Left hindlimb (tissue), 1 donor: ENCODE data around the gene CFAP57.

Experiments
- DNase-seq: peaks from one replicate; pipeline ENCODE4 v3.0.0-alpha.2; 2018

CFAP57 gene

DNA sequence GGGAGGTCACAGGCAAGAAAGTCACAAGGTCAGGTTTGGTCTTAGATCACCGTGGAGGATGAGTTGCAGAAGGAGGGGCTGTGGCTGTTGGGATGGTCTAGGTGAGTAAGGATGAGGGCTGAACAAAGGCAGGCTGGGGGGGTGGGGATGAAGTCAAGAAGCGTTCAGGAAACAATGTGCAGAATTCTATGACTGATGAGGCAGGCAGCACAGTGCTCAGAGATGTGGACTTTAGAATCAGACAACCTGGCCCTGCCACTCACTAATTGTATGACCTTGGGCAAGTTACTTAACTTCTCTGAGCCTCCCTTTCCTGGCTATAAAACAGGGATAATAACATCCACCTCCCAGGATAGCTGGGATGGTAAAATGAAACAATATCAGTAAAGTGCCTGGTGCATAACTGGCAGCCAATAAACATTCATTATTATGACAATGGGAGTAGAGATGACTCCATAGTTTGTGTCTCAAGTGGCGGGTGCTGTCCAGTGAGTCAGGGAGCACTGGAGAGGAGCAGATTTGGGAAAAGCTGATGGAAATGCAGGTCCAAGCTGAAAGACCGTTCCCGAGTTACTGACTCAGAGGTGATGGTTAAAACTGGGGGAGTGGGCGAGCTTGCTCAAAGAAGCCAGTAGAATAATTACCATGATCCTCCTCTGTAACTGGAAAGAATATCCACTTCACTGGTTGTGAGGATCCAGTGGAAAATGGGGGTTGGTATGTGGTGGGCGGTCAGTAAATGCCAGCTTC, 130.8 kb downstream of the CFAP57 start:
- no peak for DNase-seq

DNA sequence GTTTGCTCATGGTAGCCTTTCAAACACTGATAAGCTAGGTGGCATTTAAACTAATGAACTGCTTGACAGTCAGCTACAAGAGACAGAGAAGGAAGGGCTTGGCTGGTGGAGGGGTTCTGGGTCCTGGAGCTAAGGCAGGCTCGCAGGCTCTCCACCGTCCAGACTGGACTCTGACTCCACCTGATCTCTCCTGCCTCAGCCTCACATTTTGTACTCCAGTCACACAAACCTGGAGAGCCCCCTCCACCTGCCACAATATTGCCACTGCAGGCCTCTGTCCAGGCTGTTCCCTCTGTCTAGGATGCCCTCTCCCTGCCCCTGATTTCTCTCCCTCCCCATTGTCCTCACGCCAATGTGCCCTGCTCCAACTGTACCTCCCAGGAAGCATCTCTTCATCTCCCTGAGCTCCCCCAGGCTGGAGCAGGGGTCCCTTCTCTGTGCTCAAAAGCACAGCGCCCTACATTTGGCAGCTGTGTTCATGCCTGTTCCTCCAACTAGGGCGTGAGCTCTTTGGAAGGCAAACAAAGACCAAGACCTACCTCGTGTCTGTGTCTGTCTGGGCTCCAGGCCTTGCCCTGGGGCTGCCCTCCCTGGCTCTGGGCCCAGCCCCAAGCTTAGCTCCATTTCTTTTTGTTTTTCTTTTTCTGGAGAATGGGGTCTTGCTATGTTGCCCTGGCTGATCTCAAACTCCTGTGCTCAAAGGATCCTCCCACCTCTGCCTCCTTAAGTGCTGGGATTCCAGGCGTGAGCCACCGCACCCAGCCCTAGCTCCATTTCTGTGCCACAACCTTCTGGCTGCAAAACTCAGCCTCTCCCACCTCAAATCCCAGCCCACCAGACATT, 131.6 kb downstream of the CFAP57 start:
- no peak for DNase-seq
